Activated CD8-positive, alpha-beta memory T cell treated with anti-CD3 and anti-CD28 coated beads, Interleukin-2, amount 10 ng/mL, durations not matched to agents 7 days and 5 days (primary cell): ENCODE data around the gene MIF. TPM values are rescaled to one million over a fixed set of nuclear protein-coding genes. Genes with fewer than 3 reads are reported as not detected.

ENCODE experiments used
- ATAC-seq: fragments of 150-1000 bp; cut with Tn5 transposase; one replicate; pipeline ENCODE4 v1.10.0; 2021; ENCODE audit warnings: moderate library complexity
- CTCF ChIA-PET: fragments of 350-600 bp; sonication (Branson Sonifier 250); formaldehyde crosslinking; loops from one replicate; lab custom pipeline; 2021; ENCODE audit warnings: antibody characterized with exemption; lab: Charles Lee
- DNase-seq: peaks from one replicate; pipeline ENCODE4 v3.0.0-alpha.2; 2020
- H3K27ac Mint-ChIP-seq: one replicate; pipeline ENCODE4 v1.8.0; 2021; ENCODE audit warnings: mild to moderate bottlenecking, mixed read lengths
- H3K27me3 Mint-ChIP-seq: one replicate; pipeline ENCODE4 v1.8.0; 2021; ENCODE audit warnings: mixed read lengths
- H3K36me3 Mint-ChIP-seq: one replicate; pipeline ENCODE4 v1.8.0; 2021; ENCODE audit warnings: mild to moderate bottlenecking, mixed read lengths
- H3K4me1 Mint-ChIP-seq: one replicate; pipeline ENCODE4 v1.8.0; 2021; ENCODE audit warnings: mixed read lengths
- H3K4me3 Mint-ChIP-seq: one replicate; pipeline ENCODE4 v1.8.0; 2021; ENCODE audit warnings: mild to moderate bottlenecking, moderate library complexity, mixed read lengths
- H3K9me3 Mint-ChIP-seq: one replicate; pipeline ENCODE4 v1.8.0; 2022; ENCODE audit warnings: low read depth, mixed read lengths
- total RNA-seq, 2 experiments: library from RNA; stranded (reverse); gene quantifications; one replicate each; pipeline ENCODE4 v1.2.3, GENCODE V29; 2021

MIF gene
- 100 to 1,000 TPM; 730 to 765 TPM for total RNA-seq

DNA sequence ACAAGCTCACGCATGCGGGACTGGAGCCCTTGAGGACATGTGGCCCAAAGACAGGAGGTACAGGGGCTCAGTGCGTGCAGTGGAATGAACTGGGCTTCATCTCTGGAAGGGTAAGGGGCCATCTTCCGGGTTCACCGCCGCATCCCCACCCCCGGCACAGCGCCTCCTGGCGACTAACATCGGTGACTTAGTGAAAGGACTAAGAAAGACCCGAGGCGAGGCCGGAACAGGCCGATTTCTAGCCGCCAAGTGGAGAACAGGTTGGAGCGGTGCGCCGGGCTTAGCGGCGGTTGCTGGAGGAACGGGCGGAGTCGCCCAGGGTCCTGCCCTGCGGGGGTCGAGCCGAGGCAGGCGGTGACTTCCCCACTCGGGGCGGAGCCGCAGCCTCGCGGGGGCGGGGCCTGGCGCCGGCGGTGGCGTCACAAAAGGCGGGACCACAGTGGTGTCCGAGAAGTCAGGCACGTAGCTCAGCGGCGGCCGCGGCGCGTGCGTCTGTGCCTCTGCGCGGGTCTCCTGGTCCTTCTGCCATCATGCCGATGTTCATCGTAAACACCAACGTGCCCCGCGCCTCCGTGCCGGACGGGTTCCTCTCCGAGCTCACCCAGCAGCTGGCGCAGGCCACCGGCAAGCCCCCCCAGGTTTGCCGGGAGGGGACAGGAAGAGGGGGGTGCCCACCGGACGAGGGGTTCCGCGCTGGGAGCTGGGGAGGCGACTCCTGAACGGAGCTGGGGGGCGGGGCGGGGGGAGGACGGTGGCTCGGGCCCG lies at the start of gene MIF:
Gene MIF, plus strand, starts transcription at position 439 of the 765 bp plus-strand sequence. Its CDS starts 92 bp downstream, at position 531.
- peaks cover 34% of the 10 kb centered on the region for H3K4me1 Mint-ChIP-seq
- H3K36me3 Mint-ChIP-seq = peaks cover 29% of the 10 kb centered on the region
- DNase-seq = peak; percentile 98
- no peaks in the 10 kb centered on the region for H3K9me3 Mint-ChIP-seq
- CTCF ChIA-PET = interaction anchor here (0.6 to 3.3 kb wide), 24 partner anchors 10 to 1186 kb away, joined by 3 to 37 read pairs (median 4); partner anchors contain the start of genes C22orf15, CABIN1 and SLC2A11
- peak within 1 kb of the TSS; percentile 89 for H3K4me3 Mint-ChIP-seq
- H3K27me3 Mint-ChIP-seq = no peaks in the 10 kb centered on the region
- peak; percentile 88 for ATAC-seq
- H3K27ac Mint-ChIP-seq = peak within 1 kb of the TSS; percentile 96

DNA sequence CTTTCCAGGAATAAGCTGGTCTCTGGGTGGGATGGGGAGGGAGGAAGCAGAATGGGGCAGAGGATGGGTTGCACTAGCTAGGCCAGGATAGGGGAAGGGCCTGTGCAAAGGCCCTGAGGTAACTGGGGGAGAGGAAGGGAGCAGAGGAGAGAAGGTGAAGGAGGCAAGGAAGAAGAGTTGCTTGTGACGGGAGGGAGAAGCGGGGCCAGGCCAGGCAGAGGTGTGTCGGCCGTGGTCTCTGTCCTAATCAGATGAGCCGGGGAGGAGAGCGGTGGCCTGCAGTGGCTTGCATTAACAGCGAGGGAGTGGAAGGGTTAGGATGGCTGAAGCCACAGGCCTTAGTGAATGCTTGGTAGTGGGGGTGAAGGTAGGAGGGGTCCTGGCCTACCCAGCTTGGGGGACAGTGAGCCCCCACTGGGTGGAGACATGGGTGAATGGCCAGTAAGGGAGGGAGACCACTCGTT lies 49.4 kb upstream of the MIF start:
- peaks cover 30% of the 10 kb centered on the region for H3K4me1 Mint-ChIP-seq
- ATAC-seq (no peak), DNase-seq (no peak)
- peak overlapping the region; percentile 19 for H3K27ac Mint-ChIP-seq
- no peaks in the 10 kb centered on the region for H3K9me3 Mint-ChIP-seq
- peaks cover 2% of the 10 kb centered on the region for H3K27me3 Mint-ChIP-seq
- no peak overlapping the region for H3K4me3 Mint-ChIP-seq
- H3K36me3 Mint-ChIP-seq = no peaks in the 10 kb centered on the region
- CTCF ChIA-PET = interaction anchor here (1.0 to 5.0 kb wide), 5 partner anchors 12 to 76 kb away, joined by 4 to 30 read pairs (median 7); partner anchors contain the start of genes CHCHD10 and SLC2A11

DNA sequence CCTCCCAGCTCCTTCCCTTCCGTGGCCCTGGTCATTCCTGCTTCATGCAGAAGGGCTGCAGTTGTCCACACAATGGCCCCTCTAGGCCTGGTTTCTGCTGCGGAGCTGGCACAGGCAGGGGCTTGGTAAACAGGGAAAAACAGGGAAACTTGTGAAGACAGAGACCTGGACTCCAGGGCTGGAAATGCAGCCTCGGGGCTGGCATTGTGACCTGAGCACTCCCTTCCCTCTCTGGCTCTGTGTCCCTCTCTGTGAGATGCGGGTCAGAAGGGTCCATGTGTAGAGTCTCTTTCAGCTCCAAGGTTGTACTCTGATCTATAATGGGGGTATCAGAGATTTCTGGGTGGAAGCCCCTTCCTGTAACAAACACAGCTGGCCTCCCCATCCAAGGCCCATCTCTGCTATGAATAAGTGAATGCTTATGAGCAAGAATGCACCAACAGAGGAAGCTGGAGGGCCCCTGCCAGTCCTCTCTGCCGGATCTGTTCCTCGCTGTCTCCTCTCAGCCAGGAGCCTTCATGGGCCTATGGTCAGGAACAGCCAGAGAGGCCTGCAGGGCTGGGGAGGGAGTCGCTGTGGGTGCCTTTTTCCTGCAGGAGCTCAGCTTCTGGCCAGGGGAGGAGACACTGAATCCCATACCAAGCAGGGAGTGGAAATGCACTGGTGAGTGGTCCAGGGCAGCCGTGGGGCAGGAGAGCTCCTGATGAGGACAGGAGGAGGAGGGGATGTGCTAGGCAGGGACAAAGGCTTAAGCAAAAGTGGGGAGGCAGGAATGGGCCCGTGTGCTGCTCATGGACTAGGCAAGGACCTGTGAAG lies 48.7 kb upstream of the MIF start:
- Mint-ChIP-seq H3K4me1 (peaks cover 30% of the 10 kb centered on the region), H3K27ac (peak overlapping the region; percentile 41), H3K36me3 (no peaks in the 10 kb centered on the region), H3K9me3 (no peaks in the 10 kb centered on the region), H3K27me3 (peaks cover 7% of the 10 kb centered on the region), H3K4me3 (no peak overlapping the region)
- CTCF ChIA-PET = interaction anchor here (0.9 to 5.0 kb wide), 10 partner anchors 11 to 77 kb away, joined by 3 to 30 read pairs (median 4); partner anchors contain the start of genes CHCHD10, MIF and SLC2A11
- DNase-seq (no peak), ATAC-seq (no peak)

DNA sequence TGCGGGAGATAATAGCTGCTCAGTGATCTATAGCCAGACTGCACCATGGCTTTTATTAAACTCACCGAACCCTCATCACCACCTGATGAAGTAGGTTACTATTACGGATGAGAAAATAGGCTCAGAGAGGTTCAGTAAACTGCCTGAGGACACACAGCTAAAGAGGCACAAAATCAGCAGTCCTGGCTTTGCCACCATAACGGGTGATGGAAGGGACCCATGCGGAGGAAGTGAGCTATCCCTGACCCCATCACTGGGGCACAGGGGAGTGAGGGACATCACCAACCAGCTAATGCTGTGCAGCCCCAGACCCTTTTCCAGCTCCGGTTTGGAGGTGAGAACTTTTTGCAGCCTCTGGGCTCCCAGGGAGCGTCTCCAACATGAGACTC lies 48.1 kb upstream of the MIF start:
- Mint-ChIP-seq H3K4me1 (peaks cover 30% of the 10 kb centered on the region), H3K36me3 (no peaks in the 10 kb centered on the region)
- no peak for DNase-seq

DNA sequence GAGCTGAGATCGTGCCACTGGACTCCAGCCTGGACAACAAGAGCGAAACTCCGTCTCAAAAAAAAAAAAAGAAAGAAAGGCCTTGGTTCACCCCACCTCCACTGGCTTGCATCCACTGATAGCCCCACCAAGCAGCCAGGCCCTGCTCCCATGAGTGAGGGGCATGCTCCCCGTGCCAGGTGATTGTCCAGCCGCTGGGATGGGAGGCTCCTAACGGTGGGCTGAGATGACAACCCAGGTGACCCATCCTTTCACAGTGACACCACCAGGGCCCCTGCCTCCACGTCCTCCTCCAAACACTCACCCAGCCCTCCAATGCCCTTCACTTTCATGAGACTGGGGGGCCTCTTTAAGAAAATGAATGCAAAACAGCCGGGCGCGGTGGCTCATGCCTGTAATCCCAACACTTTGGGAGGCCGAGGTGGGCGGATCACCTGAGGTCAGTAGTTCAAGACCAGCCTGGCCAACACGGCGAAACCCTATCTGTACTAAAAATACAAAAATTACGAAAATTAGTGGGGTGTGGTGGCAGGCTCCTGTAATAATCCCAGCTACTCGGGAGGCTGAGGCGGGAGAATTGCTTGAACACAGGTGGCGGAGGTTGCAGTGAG lies 46.8 kb upstream of the MIF start:
- no peak overlapping the region for H3K4me3 Mint-ChIP-seq

More for the DNA sequence above, 48.1 kb upstream of the MIF start:
- Mint-ChIP-seq H3K27ac (peak overlapping the region; percentile 41), H3K9me3 (no peaks in the 10 kb centered on the region), H3K27me3 (peaks cover 12% of the 10 kb centered on the region), H3K4me3 (no peak overlapping the region)
- no peak for ATAC-seq
- CTCF ChIA-PET = interaction anchor here (0.9 to 5.0 kb wide), 8 partner anchors 11 to 78 kb away, joined by 3 to 30 read pairs (median 6); partner anchors contain the start of genes CHCHD10, MIF and SLC2A11

DNA sequence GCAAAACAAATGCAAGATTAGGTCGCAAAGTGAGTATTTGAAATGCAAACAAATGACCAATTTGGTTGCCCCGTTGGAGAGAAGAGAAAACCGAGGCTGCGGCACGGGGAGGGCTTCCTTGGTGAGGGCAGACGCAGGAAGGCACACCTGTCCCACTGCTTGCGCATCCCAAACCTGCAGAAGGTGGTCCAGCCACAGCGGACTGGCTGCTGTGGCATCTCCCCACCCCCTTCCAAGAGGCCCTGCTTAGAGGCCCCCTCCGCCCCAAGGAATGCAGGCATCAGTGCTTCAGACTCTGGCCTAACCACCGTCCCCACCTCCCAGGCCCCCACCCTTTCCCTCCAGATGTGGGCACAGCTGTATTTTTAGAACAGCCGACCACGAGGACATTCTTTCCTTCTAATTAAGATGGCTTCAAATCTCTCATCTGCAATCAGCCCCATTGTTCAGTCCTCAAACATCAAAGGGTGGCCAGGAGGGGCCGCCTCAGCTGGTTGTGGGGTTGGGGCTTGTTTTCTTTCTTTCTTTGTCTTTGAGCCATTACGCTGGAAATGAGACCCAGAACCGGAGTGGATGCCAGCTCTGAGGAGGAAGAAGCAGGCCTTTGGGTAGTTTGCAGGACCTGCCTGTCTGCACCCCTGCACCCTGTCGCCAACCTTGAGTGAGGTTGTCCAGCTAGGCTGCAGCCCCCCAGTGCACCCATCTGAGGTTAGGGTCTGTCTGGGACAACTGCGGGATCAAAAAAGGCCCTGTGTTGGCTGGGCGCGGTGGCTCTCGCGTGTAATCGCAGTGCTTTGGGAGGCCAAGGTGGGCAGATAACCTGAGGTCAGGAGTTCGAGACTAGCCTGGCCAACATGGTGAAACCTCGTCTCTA lies 46.0 kb upstream of the MIF start:
- Mint-ChIP-seq H3K27ac (no peak overlapping the region), H3K27me3 (peaks cover 14% of the 10 kb centered on the region), H3K36me3 (no peaks in the 10 kb centered on the region), H3K9me3 (no peaks in the 10 kb centered on the region), H3K4me3 (no peak overlapping the region), H3K4me1 (peaks cover 30% of the 10 kb centered on the region)
- ATAC-seq = no peak
- no peak for DNase-seq
- CTCF ChIA-PET = interaction anchor here (0.9 to 4.7 kb wide), 8 partner anchors 9 to 131 kb away, joined by 4 to 95 read pairs (median 8); partner anchors contain the start of genes CHCHD10, DERL3, MMP11 and SLC2A11

More for the DNA sequence above, 46.8 kb upstream of the MIF start:
- H3K27me3 Mint-ChIP-seq = peaks cover 14% of the 10 kb centered on the region
- no peaks in the 10 kb centered on the region for H3K36me3 Mint-ChIP-seq
- DNase-seq (no peak), ATAC-seq (no peak)
- H3K27ac Mint-ChIP-seq = no peak overlapping the region
- CTCF ChIA-PET = interaction anchor here (0.7 to 5.0 kb wide), 6 partner anchors 10 to 1164 kb away, joined by 3 to 95 read pairs (median 10); partner anchors contain the start of genes CHCHD10, MMP11 and SLC2A11
- H3K4me1 Mint-ChIP-seq = peaks cover 30% of the 10 kb centered on the region
- H3K9me3 Mint-ChIP-seq = no peaks in the 10 kb centered on the region

DNA sequence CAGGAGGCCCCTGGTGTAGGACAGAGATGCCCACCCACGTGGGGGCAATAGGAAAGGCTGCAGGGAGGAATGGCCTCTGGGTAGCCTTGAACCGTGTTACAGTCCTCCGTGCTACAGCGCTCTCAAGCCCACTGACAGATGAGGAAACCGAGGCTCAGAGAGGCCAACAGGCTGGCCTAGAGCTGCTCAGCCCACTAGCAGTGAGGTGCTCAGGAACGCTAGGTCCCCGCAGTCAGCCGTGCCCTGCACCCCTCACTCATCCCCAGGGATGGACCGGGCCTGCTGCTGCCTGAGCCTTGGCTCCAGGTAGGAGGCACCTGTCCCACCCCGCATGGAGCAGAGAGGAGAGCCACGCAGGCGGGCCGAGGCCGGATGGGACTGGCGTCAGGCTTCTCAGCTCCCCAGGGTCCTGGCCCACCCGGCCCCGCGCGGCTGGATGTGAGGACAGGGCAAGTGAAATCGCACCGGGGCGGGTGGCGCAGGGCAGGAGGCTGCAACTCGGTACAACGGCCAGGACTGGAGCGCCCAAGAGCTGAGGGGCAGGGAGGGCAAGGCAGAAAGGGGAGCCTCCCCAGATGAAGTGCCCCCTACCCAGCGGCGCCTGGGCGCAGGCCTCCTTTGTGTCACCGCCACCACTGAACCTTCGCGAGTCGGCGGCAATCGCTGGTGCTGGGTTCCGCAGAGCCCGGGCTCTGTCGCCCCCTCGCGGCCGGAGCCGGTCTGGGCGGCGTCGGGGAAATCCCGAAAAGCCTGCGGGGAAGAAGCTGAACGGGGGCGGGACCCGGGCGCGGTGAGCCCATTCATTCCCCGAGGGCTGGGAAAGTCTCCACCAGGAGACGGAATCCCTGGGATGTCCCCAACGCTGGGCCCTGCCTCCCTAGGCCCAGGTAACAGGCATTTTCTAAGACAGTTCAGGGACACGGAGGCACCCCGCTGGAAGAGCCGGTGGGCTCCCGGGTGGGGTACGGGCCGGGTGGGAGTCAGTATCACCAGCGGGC lies 44.9 kb upstream of the MIF start:
- Mint-ChIP-seq H3K4me3 (no peak overlapping the region), H3K36me3 (no peaks in the 10 kb centered on the region), H3K27me3 (peaks cover 14% of the 10 kb centered on the region), H3K9me3 (no peaks in the 10 kb centered on the region), H3K4me1 (peaks cover 28% of the 10 kb centered on the region), H3K27ac (no peak overlapping the region)
- CTCF ChIA-PET = interaction anchor here (0.6 to 4.7 kb wide), 43 partner anchors 9 to 326 kb away, joined by 3 to 95 read pairs (median 4); partner anchors contain the start of genes CHCHD10, DERL3, DRICH1 and MIF
- DNase-seq (peak; percentile 89), ATAC-seq (peak; percentile 96)

DNA sequence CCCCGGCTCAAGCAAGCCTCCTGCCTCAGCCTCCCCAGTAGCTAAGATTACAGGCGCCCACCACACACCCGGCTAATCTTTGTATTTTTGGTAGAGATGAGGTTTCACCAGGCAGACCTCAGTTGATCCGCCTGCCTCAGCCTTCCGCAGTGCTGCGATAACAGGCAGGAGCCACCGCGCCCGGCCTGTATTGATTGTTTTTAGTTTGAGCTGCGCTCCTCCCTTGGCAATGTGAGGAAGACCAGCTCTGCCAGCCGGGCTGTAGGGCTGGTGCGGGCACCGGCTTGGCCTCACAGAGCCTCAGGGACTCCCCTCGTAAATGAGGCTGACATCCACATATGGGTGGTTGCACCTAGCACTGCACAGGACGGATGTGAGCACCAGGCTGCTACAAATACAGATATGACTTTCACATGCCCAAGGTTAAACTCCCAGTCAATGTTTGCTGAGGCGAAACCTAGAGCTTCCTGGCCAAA lies 44.0 kb upstream of the MIF start:
- Mint-ChIP-seq H3K9me3 (no peaks in the 10 kb centered on the region), H3K27me3 (peaks cover 14% of the 10 kb centered on the region), H3K36me3 (no peaks in the 10 kb centered on the region), H3K27ac (no peak overlapping the region), H3K4me3 (no peak overlapping the region), H3K4me1 (peaks cover 21% of the 10 kb centered on the region)
- DNase-seq (no peak), ATAC-seq (no peak)
- CTCF ChIA-PET = interaction anchor here (0.6 to 4.7 kb wide), 44 partner anchors 8 to 327 kb away, joined by 3 to 95 read pairs (median 4); partner anchors contain the start of genes CHCHD10, DERL3, DRICH1 and MIF

DNA sequence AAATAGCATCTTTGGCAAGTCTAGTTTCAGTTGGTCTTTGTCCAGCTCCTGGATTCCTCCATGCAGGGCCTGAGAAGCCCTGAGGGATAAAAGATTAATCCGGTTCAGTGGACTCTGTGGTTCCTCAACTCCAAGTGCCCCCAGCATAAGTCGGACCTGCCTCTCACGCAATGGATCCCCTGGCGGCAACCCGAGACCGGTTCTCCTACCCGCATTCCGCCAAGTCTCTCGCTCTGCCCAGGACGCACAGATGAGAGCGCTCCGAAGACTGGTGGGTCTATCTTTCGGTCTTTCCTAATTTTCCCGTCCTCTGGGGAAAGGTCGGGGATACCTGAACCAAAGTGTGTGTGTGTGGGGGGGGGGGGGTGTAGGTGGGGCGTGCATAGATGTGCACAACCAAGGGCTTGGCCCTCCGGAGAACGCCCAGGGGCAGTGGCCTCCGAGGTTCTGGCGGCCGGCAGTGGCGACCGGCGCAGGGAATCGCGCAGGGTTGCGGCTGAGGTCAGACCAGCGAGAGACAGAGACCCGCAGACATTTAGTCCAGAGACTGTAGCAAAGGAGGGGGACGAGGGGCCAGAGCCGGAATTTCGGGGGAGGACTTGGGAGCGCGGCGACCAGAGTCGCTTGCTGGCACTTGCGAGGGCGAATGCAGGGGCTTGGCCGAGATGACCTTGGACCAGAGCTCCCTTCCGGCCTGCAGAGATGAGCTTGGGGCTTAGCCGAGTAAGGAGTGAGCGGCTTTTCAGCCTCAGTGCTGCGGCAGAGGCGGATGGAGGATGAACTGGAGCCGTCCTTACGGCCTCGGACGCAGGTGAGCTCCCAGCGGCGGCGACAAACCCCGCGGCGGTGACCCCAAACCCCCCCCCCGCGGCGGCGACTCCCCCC lies 37.2 kb upstream of the MIF start:
- CTCF ChIA-PET = interaction anchor here (0.6 to 3.8 kb wide), 20 partner anchors 8 to 229 kb away, joined by 3 to 41 read pairs (median 4); partner anchors contain the start of genes C22orf15, CABIN1, CHCHD10 and MIF
- H3K9me3 Mint-ChIP-seq = no peaks in the 10 kb centered on the region
- H3K27ac Mint-ChIP-seq = peak overlapping the region; percentile 84
- H3K4me3 Mint-ChIP-seq = peak overlapping the region; percentile 86
- no peaks in the 10 kb centered on the region for H3K36me3 Mint-ChIP-seq
- DNase-seq (no peak), ATAC-seq (peak; percentile 51)
- peaks cover 4% of the 10 kb centered on the region for H3K27me3 Mint-ChIP-seq
- H3K4me1 Mint-ChIP-seq = peaks cover 18% of the 10 kb centered on the region
